GM12892 (cell line): ENCODE measurements around the gene SLC25A45.

Experiments
- DNase-seq: peaks from one replicate; pipeline ENCODE4 v3.0.0; 2011; ENCODE audit not compliant: insufficient read length
- FAIRE-seq: peaks from 2 replicates; lab custom pipeline; 2011; peaks lifted over from hg19 to GRCh38; lab: Jason Lieb, UNC
- POLR2A ChIP-seq: IDR thresholded peaks from 2 replicates; pipeline ENCODE4 v1.6.1; 2011; ENCODE audit warnings: low read depth, low read length, control low read depth
- POLR2AphosphoS5 ChIP-seq: IDR thresholded peaks from 2 replicates; pipeline ENCODE4 v1.6.1; 2011; ENCODE audit warnings: low read depth, low read length, control low read depth
- TAF1 ChIP-seq: IDR thresholded peaks from 2 replicates; pipeline ENCODE4 v1.6.1; 2011; ENCODE audit warnings: low read depth, mild to moderate bottlenecking, control low read depth, low read length, borderline replicate concordance

Gene SLC25A45

DNA sequence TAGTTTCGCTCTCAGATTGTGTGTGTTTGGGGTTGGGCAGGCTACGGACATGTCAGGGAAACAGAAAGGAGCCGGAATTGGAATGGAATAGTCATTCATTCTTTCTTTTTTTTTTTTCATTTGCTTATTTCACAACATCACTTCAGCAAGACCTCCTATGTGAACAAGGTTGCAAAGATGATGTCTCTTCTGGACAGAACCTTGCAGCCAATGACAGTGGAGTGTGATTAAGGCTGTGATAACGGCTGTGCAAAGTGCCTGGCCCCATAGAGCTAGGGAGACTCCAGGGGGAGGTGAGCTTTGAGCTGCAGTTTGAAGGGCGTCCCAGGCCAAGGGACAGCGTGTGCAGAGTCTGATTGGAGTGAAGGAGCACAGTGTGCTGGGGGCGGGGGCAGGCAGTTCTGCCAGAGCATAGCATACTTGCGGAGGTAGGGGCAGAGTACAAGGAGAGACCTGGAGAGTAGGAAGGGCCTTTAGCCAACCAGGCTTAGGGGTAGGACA is 24.5 kb downstream of the SLC25A45 start:
- no peak for TF ChIP-seq TAF1
- TF ChIP-seq POLR2AphosphoS5: no peak
- TF ChIP-seq POLR2A: no peak
- FAIRE-seq (no peak), DNase-seq (no peak)

DNA sequence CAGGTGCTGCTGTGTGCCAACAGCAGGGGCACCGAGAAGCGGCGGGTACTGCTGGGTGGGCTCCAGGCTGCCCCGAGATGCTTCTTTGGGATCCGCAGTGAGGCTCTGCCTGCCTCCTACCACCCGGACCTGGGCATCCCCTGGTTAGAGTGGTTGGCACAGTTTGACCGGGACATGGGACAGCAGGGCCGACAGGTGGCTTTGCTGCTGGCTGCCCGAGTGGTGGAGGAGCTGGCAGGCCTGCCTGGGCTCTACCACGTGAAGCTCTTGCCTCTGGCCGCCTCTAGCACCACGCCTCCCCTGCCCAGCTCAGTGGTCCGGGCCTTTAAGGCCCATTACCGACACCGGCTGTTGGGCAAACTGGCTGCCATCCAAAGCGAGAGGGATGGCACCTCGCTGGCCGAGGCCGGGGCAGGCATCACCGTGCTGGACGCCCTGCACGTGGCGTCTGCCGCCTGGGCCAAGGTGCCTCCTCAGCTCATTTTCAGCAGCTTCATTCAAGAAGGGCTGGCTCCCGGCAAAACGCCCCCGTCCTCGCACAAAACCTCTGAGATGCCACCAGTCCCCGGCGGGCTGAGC is 26.0 kb downstream of the SLC25A45 start:
- FAIRE-seq (no peak), DNase-seq (no peak)
- no peak for TF ChIP-seq POLR2AphosphoS5

DNA sequence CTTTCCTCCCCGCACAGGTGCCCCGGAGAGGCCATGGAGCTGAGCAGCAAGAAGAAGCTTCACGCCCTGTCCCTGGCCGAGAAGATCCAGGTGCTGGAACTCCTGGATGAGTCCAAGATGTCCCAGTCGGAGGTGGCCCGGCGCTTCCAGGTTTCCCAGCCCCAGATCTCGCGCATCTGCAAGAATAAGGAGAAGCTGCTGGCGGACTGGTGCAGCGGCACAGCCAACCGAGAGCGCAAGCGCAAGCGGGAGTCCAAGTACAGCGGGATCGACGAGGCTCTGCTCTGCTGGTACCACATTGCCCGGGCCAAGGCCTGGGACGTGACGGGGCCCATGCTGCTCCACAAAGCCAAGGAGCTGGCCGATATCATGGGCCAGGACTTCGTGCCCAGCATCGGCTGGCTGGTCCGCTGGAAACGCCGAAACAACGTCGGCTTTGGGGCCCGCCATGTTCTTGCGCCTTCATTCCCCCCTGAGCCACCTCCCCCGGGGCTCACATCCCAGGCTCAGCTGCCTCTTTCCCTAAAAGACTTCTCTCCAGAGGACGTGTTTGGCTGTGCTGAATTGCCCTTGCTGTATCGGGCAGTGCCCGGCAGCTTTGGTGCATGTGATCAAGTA is 26.6 kb downstream of the SLC25A45 start:
- TF ChIP-seq TAF1 (no peak), POLR2A (no peak), POLR2AphosphoS5 (no peak)

DNA sequence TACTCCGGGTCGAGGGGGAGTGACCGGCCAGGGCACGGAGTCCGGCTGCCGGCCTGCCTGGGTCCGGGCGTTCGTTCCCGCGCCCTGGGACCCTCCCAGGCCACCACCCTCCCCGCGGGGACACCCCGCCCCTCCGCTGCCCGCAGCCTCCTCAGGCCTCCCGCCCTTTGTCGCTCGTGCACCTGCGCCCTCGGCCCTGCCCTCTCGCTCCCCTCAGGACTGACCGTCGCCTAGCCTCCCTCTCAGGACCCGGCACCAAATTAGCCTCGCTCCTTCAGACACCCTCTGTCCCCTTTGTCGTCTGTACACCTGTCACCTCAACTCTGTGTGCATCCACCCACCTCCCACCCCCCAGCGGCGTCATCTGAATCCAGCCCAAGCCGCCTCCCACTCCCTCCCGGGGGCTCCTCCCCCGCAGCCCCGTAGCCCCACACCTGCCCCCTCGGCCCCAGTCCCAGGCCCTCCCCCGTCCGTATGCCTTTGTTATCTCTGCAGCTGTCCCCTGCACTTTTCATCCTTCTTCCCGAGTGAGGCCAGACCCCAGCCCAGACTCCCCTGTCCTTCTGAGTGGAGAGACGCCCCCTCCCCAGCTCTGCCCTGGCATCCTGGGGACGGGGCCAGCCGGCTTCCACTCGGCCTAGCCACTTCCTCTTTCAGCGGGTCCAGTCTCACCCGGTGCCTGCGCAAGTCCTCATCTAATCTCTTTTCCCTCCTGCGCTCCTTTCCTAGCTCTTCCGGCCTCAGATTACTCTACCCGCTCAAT is 27.3 kb downstream of the SLC25A45 start:
- FAIRE-seq: no peak

More for the DNA sequence above, 26.6 kb downstream of the SLC25A45 start:
- FAIRE-seq (no peak), DNase-seq (no peak)

DNA sequence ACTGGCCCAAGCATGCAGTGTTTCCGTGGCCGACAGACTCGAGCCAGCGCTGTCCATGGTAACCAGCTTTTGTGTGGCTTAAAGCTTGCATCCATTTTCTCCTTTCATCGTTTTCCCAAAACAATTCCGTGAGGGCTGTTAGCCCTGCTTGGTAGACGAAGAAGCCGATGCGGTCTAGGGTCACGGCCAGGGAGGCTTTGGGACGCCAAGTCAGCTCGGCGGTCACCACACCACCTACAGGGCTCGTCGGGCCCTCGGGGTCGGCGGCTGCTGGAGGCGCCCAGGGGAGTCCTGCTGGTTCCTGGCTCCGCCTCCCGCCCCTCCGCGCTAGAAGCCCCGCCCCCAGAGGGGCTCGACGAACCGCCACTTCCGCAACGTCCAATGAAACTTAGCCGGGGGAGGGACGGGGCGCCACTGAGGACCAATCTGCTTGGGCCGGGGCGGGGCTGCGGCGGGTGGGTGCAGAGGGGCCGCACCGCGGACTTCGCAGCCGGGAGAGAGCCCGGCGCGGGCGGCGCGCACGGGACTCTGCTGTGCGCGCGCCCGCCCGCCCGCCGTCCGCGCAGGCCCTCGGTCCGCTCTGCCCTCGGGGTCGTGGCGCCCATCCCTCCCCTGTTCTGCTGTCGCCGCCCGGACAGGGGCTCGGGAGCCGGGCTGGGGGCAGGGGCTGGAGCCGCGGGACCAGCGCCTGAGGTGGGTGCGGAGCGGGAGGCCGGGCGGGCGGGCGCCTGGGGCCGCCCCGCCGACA is 28.0 kb downstream of the SLC25A45 start, which contains the start of gene TIGD3:
Gene TIGD3, plus strand, starts transcription at position 487 of the 748 bp plus-strand sequence. CDS start 1,058 bp downstream, outside the sequence.
- FAIRE-seq: peak; percentile 98
- TF ChIP-seq TAF1 (no peak), POLR2A (peak; percentile 50; the same call in 1 of the 2 replicates), POLR2AphosphoS5 (no peak; the same call in 1 of the 2 replicates)
- peak; percentile 100 for DNase-seq

More for the DNA sequence above, 27.3 kb downstream of the SLC25A45 start:
- TF ChIP-seq TAF1: no peak
- TF ChIP-seq POLR2AphosphoS5: no peak
- TF ChIP-seq POLR2A: no peak
- DNase-seq: peak; percentile 70

DNA sequence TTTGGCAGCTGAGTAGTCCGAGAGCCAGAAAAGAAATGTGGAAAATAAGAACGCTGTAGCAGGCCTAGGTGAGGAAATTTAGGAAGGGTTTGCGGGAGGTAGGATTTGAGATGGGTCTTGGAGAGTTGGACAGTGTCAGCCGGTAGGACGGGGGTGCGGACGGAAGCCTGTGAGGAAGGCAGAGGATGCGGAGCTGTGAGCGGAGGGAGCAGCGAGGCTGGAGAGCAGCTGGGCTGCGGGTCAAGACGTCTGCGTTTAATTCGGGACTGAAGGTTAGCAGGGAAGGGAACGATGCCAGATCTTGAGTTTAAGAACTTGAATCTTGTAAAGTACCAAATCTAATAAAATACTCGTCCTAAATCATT is 28.6 kb downstream of the SLC25A45 start:
- TF ChIP-seq TAF1: no peak
- 0 out of 2 replicates have a peak, but pooled peaks have one; percentile 11 for TF ChIP-seq POLR2A
- FAIRE-seq (peak; percentile 9), DNase-seq (no peak)

DNA sequence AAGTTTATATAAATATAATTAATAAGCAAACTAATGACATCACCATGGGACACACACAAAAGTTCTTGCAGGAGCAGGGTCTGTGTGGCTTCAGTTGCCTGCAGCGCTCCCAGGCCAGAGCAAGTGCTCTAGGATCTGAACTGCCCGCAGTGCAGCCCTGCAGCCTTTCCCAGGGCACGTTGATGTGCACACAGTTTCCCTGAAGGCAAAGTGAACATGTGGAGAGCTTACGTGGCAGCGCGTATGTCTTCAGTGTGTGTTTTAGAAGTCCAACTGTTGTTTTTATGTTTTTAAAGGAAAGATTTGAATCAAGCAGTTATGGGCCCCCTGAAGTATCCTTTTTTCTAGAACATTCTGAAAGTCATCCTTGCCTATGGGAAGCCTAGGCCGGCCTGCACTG is 29.1 kb downstream of the SLC25A45 start:
- FAIRE-seq (no peak), DNase-seq (no peak)
- TF ChIP-seq TAF1 (no peak), POLR2AphosphoS5 (no peak), POLR2A (no peak)

DNA sequence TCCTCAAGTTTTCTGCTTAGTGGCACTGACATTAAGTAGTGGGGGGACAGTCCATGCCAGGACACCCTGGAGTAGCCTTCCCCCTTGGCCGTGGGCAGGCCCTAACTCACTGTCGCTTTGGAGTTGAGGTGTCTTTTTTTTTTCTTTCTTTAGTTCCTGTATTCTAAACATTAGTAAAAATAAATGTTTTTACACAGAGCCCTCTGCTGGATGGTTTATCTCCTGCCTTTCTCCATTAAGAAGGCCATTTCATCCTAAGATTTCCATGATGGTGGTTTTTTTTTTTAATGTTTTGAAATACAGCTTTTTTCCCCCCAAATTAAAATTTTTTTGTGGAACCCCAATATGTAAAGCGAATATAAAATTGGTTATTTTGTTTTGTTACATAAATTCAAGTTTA is 29.7 kb downstream of the SLC25A45 start:
- DNase-seq (no peak), FAIRE-seq (no peak)
- TF ChIP-seq POLR2A (no peak), TAF1 (no peak), POLR2AphosphoS5 (no peak)

DNA sequence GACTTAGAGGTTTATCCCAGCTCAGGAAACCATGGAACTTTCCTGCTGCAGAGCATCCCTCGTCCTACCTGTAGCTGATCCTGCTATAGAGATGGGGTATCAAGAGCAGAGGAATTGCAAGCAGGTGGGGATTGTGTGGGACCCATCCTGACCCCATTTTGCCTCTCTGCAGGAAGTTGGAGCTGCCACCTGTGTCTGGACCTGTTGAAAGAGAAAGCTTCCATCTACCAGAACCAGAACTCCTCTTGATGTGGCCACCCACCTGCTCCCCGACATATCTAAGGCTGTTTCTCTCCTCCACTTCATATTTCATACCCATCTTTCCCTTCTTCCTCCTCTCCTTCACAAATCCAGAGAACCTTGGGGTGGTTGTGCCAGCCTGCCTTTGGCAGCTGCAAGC is 30.9 kb downstream of the SLC25A45 start:
- no peak for FAIRE-seq
- TF ChIP-seq TAF1: no peak
- TF ChIP-seq POLR2AphosphoS5: no peak
- TF ChIP-seq POLR2A: no peak

DNA sequence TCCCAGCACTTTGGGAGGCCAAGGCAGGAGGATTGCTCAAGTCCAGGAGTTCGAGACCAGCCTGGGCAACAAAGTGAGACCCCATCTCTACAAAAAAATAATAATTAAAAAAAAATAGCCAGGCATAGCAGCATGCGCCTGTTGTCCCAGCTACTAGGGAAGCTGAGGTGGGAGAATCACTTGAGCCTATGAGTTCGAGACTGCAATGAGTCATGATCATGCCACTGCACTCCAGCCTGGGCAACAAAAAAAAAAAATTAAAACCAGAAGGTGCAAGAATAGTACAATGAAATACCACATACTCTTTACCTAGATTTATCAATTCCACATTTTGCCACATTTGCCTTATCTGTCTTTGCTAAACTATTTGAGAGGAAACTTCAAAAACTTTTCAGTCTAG is 40.6 kb downstream of the SLC25A45 start:
- TF ChIP-seq TAF1 (no peak), POLR2AphosphoS5 (no peak), POLR2A (no peak)
- DNase-seq (no peak), FAIRE-seq (no peak)

More for the DNA sequence above, 30.9 kb downstream of the SLC25A45 start:
- DNase-seq: no peak

DNA sequence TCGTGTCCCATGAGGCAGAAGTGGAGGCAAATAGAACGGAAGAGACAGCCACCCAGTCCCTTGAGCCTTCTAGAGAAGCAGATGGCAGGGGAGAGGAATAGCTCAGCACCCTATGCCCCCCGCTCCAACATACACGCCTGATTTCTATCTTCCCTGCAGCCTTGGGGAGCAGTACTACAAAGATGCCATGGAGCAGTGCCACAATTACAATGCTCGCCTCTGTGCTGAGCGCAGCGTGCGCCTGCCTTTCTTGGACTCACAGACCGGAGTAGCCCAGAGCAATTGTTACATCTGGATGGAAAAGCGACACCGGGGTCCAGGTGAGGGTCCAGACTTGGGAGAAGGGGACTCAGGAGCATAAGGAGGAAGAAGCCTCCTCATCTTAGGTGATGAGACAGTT is 42.2 kb downstream of the SLC25A45 start:
- TF ChIP-seq TAF1: no peak
- no peak for TF ChIP-seq POLR2AphosphoS5
- TF ChIP-seq POLR2A: no peak
- no peak for FAIRE-seq
- no peak for DNase-seq
